K562 (cell line): ENCODE results near the gene PPP1R15B. TPM values are rescaled to one million over a fixed set of nuclear protein-coding genes. Genes with fewer than 3 reads are reported as not detected.

Source experiments
- ATAC-seq: fragments of 200-7000 bp; cut with Tn5 transposase; 3 replicates; pipeline ENCODE4 v1.9.1; 2020; ENCODE audit warnings: moderate library complexity
- BruUV-seq: library from RNA; stranded (reverse); fragments of 400-500 nt; replicated peaks from 2 replicates; lab custom pipeline; 2021; lab: Mats Ljungman, UMichigan
- CTCF ChIA-PET: fragments of 300-600 bp; formaldehyde crosslinking; extraction: SDS; loops from one replicate; lab custom pipeline; 2021; ENCODE audit warnings: low intra/inter-chr PET ratio; lab: Yijun Ruan, JAX
- POLR2A ChIA-PET: fragments of 300-600, 350-650 bp; sonication (Branson Sonifier 250); formaldehyde crosslinking; extraction: SDS; loops from one replicate; lab custom pipeline; 2021; ENCODE audit warnings: antibody characterized with exemption, inconsistent platforms; lab: Yijun Ruan, JAX
- DNase-seq, 4 experiments: peaks; one replicate each; pipeline versions ENCODE4 v3.0.0 to v3.0.0-alpha.2; 2011 to 2018; ENCODE audit warnings: low spot score in 3 of 4, mixed read lengths in 3 of 4; ENCODE audit errors: extremely low read depth in 1 of 4
- FAIRE-seq: peaks from 2 replicates; lab custom pipeline; 2011; peaks lifted over from hg19 to GRCh38; lab: Jason Lieb, UNC
- H2AFZ ChIP-seq: 2 replicates; pipeline ENCODE4 v1.6.0; 2011; ENCODE audit warnings: low read depth, low read length, control low read depth, inconsistent platforms
- H3K27ac ChIP-seq: fragments of 200-600 bp; 3 replicates; pipeline ENCODE4 v1.8.0; 2011; ENCODE audit warnings: low read depth, mild to moderate bottlenecking, control low read depth, inconsistent platforms, low read length, moderate library complexity, mixed read lengths; ENCODE audit errors: extremely low read depth
- H3K27me3 ChIP-seq, 2 experiments: fragments of 300-600 bp in 1 of 2; 2 replicates in 1 of 2; 3 replicates in 1 of 2; pipeline versions ENCODE4 v1.6.0 to v1.8.0; 2011; ENCODE audit warnings: inconsistent platforms in 2 of 2, low read length in 2 of 2, mild to moderate bottlenecking in 1 of 2, mixed read lengths in 1 of 2, moderate library complexity in 1 of 2; ENCODE audit not compliant: control insufficient read depth in 2 of 2, insufficient read depth in 2 of 2
- H3K36me3 ChIP-seq: fragments of 300-600 bp; 3 replicates; pipeline ENCODE4 v1.8.0; 2011; ENCODE audit warnings: mild to moderate bottlenecking, low read length, inconsistent platforms; ENCODE audit not compliant: control insufficient read depth, insufficient read depth
- H3K4me1 ChIP-seq, 2 experiments: fragments of 200-600 bp in 1 of 2; replicated peaks in 1 of 2; 2 replicates in 1 of 2; 3 replicates in 1 of 2; pipeline versions ENCODE4 v1.5.1 to v1.8.0; 2011; ENCODE audit warnings: inconsistent platforms in 2 of 2, low read length in 2 of 2, mild to moderate bottlenecking in 1 of 2, mixed read lengths in 1 of 2, moderate library complexity in 1 of 2; ENCODE audit not compliant: control insufficient read depth in 2 of 2, insufficient read depth in 2 of 2
- H3K4me2 ChIP-seq: 2 replicates; pipeline ENCODE4 v1.6.1; 2011; ENCODE audit warnings: low read length, control low read depth, inconsistent platforms, mixed read lengths; ENCODE audit not compliant: insufficient read depth
- H3K4me3 ChIP-seq: fragments of 200-600 bp; sonication (generic), shearing (Covaris generic); 2 replicates; pipeline ENCODE4 v1.5.1; 2016; ENCODE audit warnings: control low read depth, inconsistent platforms
- H3K79me2 ChIP-seq: fragments of 200-600 bp; 3 replicates; pipeline ENCODE4 v1.8.0; 2011; ENCODE audit warnings: low read length, inconsistent platforms; ENCODE audit not compliant: control insufficient read depth, insufficient read depth
- H3K9ac ChIP-seq, 2 experiments: 2 replicates each; pipeline versions ENCODE4 v1.6.0 to v1.6.1; 2011; ENCODE audit warnings: low read depth in 2 of 2, low read length in 2 of 2, control low read depth in 1 of 2, inconsistent platforms in 1 of 2, mild to moderate bottlenecking in 1 of 2, mixed read lengths in 1 of 2; ENCODE audit not compliant: insufficient read depth in 1 of 2
- H3K9me1 ChIP-seq: one replicate; pipeline ENCODE4 v1.6.0; 2011; ENCODE audit warnings: inconsistent platforms, mild to moderate bottlenecking, low read length, moderate library complexity; ENCODE audit not compliant: control insufficient read depth, insufficient read depth
- H3K9me3 ChIP-seq: replicated peaks from 2 replicates; pipeline ENCODE4 v1.5.1; 2011; ENCODE audit warnings: low read depth, low read length, inconsistent platforms; ENCODE audit not compliant: control insufficient read depth, insufficient read depth
- H4K20me1 ChIP-seq: replicated peaks from 2 replicates; pipeline ENCODE4 v1.6.1; 2011; ENCODE audit warnings: low read length, inconsistent platforms, mixed read lengths; ENCODE audit not compliant: control insufficient read depth, insufficient read depth
- EGR1 ChIP-seq: fragments of 450-650 bp; conservative IDR thresholded peaks from 2 replicates; pipeline ENCODE4 v1.6.1; 2017; ENCODE audit warnings: mild to moderate bottlenecking
- HNRNPH1 ChIP-seq: fragments of 200-400 bp; formaldehyde crosslinking; optimal IDR thresholded peaks from 2 replicates; pipeline ENCODE3; 2017; ENCODE audit warnings: low read depth, mild to moderate bottlenecking, low read length, moderate library complexity
- LARP7 ChIP-seq: fragments of 450-650 bp; IDR thresholded peaks from 2 replicates; pipeline ENCODE4 v1.6.1; 2016
- MCM3 ChIP-seq: fragments of 450-650 bp; IDR thresholded peaks from 2 replicates; pipeline ENCODE4 v1.6.1; 2016
- MLX ChIP-seq, 2 experiments: fragments of 450-650 bp in 1 of 2; sonication (generic) in 1 of 2; formaldehyde crosslinking; conservative IDR thresholded peaks; 2 replicates each; pipeline versions ENCODE4 v1.4.0 to v1.8.1; 2020 to 2022; ENCODE audit warnings: mild to moderate bottlenecking in 1 of 2, missing genetic modification reagents in 1 of 2
- SPI1 ChIP-seq: IDR thresholded peaks from 2 replicates; pipeline ENCODE4 v1.6.1; 2011; ENCODE audit warnings: low read depth, low read length, control low read depth, borderline replicate concordance
- SRF ChIP-seq, 2 experiments: fragments of 250-450, 450-650 bp in 1 of 2; sonication (Bioruptor Pico) in 1 of 2; sonication (generic) in 1 of 2; formaldehyde crosslinking; IDR thresholded peaks; 2 replicates each; pipeline versions ENCODE4 v1.5.0 to v1.5.1; 2020 to 2022; ENCODE audit warnings: mild to moderate bottlenecking in 1 of 2, missing genetic modification reagents in 1 of 2
- SRSF1 ChIP-seq: fragments of 200-400 bp; formaldehyde crosslinking; IDR thresholded peaks from 2 replicates; pipeline ENCODE4 v1.6.1; 2017; ENCODE audit warnings: mild to moderate bottlenecking, low read depth, low read length, moderate library complexity
- STAT5B ChIP-seq: fragments of 250-450 bp; sonication (Bioruptor Pico); IDR thresholded peaks from 2 replicates; pipeline ENCODE4 v1.8.0; 2021; ENCODE audit warnings: mild to moderate bottlenecking, inconsistent platforms
- TARDBP ChIP-seq: fragments of 450-650 bp; IDR thresholded peaks from 2 replicates; pipeline ENCODE4 v1.6.1; 2016
- TOE1 ChIP-seq, 2 experiments: fragments of 450-650 bp in 1 of 2; sonication (generic) in 1 of 2; formaldehyde crosslinking in 1 of 2; IDR thresholded peaks; 2 replicates each; pipeline versions ENCODE4 v1.7.1 to v1.8.0; 2016 to 2022; ENCODE audit warnings: borderline replicate concordance in 2 of 2, mild to moderate bottlenecking in 2 of 2, antibody characterized with exemption in 1 of 2, inconsistent platforms in 1 of 2, low read depth in 1 of 2, missing genetic modification reagents in 1 of 2, moderate library complexity in 1 of 2
- ZC3H4 ChIP-seq: sonication (generic); formaldehyde crosslinking; IDR thresholded peaks from 2 replicates; pipeline ENCODE4 v1.9.0; 2021; ENCODE audit warnings: missing genetic modification reagents, borderline replicate concordance
- WGBS: fragments of 100-300 bp; shearing (Covaris generic); methylation state at CpG from one replicate; pipeline ENCODE4 v1.1.6; 2016; ENCODE audit warnings: low coverage, mixed read lengths; ENCODE audit not compliant: insufficient coverage; ENCODE audit errors: missing lambda C conversion rate; 5-methylcytosine and 5-hydroxymethylcytosine counted together
- in situ Hi-C: fragments of 300-500 bp; cut with MboI; formaldehyde crosslinking; loops from 4 replicates; pipeline ENCODE4 v1.15.0; 2018; ENCODE audit warnings: inconsistent platforms, mixed read lengths
- intact Hi-C: fragments of 100-400 bp; cut with micrococcal nuclease; formaldehyde crosslinking; loops from 2 replicates; pipeline ENCODE4 v1.14.2; 2022
- polyA plus RNA-seq, 8 experiments: library from polyadenylated mRNA; depleted of rRNA in 4 of 8; stranded (reverse) in 5 of 8; unstranded in 3 of 8; fragments of >200 nt; fragmentation: Nextera tagmentation in 2 of 8; fragmentation: Illumina TruSeq in 1 of 8; extraction: Ambion mirVana in 2 of 8; extraction: Trizol in 1 of 8; gene quantifications; 2 replicates each; pipeline versions ENCODE4 v1.2.1 to v1.2.3, GENCODE V29; 2011 to 2014; ENCODE audit warnings: inconsistent platforms in 1 of 8, missing spikeins in 1 of 8
- total RNA-seq, 7 experiments: library from RNA; depleted of rRNA in 6 of 7; stranded (reverse); fragments of >200 nt in 6 of 7; fragmentation: Illumina TruSeq in 2 of 7; extraction: Trizol in 2 of 7; gene quantifications; 2 replicates each; pipeline versions ENCODE4 v1.2.1 to v1.2.3, GENCODE V29; 2011 to 2021; ENCODE audit warnings: low replicate concordance in 1 of 7
- TF ChIP-seq, protein P1 (sequence below): fragments of 250-450 bp; sonication (Bioruptor Pico); IDR thresholded peaks from 2 replicates; pipeline ENCODE4 v1.8.0; 2022; ENCODE audit warnings: inconsistent platforms
- TF ChIP-seq, protein P2 (sequence below): sonication (generic); formaldehyde crosslinking; IDR thresholded peaks from 2 replicates; pipeline ENCODE4 v1.8.0; 2023; ENCODE audit warnings: missing genetic modification reagents, mild to moderate bottlenecking, borderline replicate concordance

Gene PPP1R15B
- total and polyA plus RNA-seq, 9 of the 15 experiments (the other 6 are each of a cell fraction or from before 2014, with no cell fraction given), result 17.0 to 48.1 (median 30.8) TPM

- in situ Hi-C loops (loop anchor here (5.0 to 10.0 kb wide), 3 partner anchors 151 to 498 kb away; partner anchors contain the start of genes GOLT1A and SNRPE), intact Hi-C loops (loop anchor here (1.0 to 10.0 kb wide), 7 partner anchors 58 to 501 kb away; partner anchors contain the start of gene SNRPE)
- peak overlapping the region; percentile 50 to 87; a peak in 3 of 4 replicates for H3K9ac ChIP-seq
- 57% methylated on average over 11 of the region's 11 CpGs for WGBS
- H3K36me3 ChIP-seq, result no peaks in the 10 kb centered on the region
- no peaks in the 10 kb centered on the region for H3K9me3 ChIP-seq
- H3K27me3 ChIP-seq, result peaks cover 13 to 44% of the 10 kb centered on the region in 2 experiments; a peak in 4 of 5 replicates
- H3K79me2 ChIP-seq, result no peaks in the 10 kb centered on the region
- peak overlapping the region; percentile 90 for H3K4me2 ChIP-seq
- BruUV-seq, result no TSS peak
- H3K9me1 ChIP-seq, result no peaks in the 10 kb centered on the region
- peak overlapping the region; percentile 31; the same call in 2 of the 3 replicates for H3K27ac ChIP-seq
- CTCF ChIA-PET, result interaction anchor here (0.5 to 3.4 kb wide), 6 partner anchors 60 to 1043 kb away, joined by 3 to 44 read pairs (median 12); partner anchors contain the start of gene GOLT1A
- FAIRE-seq (no peak), DNase-seq (no peak), ATAC-seq (no peak; the same call in 2 of the 3 replicates)
- POLR2A ChIA-PET, result interaction anchor here (0.7 to 2.6 kb wide), 7 partner anchors 9 to 200 kb away, joined by 3 to 8 read pairs (median 4); no protein-coding TSS in a partner anchor
- H2AFZ ChIP-seq, result peak overlapping the region; percentile 96
- H3K4me1 ChIP-seq, result peaks cover 24 to 34% of the 10 kb centered on the region in 2 experiments
- H3K4me3 ChIP-seq, result peak overlapping the region; percentile 30; the same call in 1 of the 2 replicates
- no peaks in the 10 kb centered on the region for H4K20me1 ChIP-seq
- TF ChIP-seq SPI1 (no peak), MLX (CRISPR knock-in tag; conservative IDR thresholded peaks at IDR 0.05) (no peak), SRSF1 (no peak), HNRNPH1 (no peak), TARDBP (no peak), TOE1 (IDR thresholded peaks at IDR 0.05; ENCODE audit: borderline replicate concordance) (no peak), TOE1 (CRISPR knock-in tag; IDR thresholded peaks at IDR 0.05; ENCODE audit: borderline replicate concordance, low read depth) (no peak), ZC3H4 (CRISPR knock-in tag) (no peak), STAT5B (CRISPR knock-in tag) (no peak), LARP7 (no peak), EGR1 (no peak), MCM3 (no peak), SRF (CRISPR knock-in tag; IDR thresholded peaks at IDR 0.05) (0 out of 4 replicates have a peak, but pooled peaks of 1 of the 2 experiments have one; percentile 6)
- TF ChIP-seq, protein P1, sequence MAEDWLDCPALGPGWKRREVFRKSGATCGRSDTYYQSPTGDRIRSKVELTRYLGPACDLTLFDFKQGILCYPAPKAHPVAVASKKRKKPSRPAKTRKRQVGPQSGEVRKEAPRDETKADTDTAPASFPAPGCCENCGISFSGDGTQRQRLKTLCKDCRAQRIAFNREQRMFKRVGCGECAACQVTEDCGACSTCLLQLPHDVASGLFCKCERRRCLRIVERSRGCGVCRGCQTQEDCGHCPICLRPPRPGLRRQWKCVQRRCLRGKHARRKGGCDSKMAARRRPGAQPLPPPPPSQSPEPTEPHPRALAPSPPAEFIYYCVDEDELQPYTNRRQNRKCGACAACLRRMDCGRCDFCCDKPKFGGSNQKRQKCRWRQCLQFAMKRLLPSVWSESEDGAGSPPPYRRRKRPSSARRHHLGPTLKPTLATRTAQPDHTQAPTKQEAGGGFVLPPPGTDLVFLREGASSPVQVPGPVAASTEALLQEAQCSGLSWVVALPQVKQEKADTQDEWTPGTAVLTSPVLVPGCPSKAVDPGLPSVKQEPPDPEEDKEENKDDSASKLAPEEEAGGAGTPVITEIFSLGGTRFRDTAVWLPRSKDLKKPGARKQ (CRISPR knock-in tag), result no peak
- TF ChIP-seq, protein P2, sequence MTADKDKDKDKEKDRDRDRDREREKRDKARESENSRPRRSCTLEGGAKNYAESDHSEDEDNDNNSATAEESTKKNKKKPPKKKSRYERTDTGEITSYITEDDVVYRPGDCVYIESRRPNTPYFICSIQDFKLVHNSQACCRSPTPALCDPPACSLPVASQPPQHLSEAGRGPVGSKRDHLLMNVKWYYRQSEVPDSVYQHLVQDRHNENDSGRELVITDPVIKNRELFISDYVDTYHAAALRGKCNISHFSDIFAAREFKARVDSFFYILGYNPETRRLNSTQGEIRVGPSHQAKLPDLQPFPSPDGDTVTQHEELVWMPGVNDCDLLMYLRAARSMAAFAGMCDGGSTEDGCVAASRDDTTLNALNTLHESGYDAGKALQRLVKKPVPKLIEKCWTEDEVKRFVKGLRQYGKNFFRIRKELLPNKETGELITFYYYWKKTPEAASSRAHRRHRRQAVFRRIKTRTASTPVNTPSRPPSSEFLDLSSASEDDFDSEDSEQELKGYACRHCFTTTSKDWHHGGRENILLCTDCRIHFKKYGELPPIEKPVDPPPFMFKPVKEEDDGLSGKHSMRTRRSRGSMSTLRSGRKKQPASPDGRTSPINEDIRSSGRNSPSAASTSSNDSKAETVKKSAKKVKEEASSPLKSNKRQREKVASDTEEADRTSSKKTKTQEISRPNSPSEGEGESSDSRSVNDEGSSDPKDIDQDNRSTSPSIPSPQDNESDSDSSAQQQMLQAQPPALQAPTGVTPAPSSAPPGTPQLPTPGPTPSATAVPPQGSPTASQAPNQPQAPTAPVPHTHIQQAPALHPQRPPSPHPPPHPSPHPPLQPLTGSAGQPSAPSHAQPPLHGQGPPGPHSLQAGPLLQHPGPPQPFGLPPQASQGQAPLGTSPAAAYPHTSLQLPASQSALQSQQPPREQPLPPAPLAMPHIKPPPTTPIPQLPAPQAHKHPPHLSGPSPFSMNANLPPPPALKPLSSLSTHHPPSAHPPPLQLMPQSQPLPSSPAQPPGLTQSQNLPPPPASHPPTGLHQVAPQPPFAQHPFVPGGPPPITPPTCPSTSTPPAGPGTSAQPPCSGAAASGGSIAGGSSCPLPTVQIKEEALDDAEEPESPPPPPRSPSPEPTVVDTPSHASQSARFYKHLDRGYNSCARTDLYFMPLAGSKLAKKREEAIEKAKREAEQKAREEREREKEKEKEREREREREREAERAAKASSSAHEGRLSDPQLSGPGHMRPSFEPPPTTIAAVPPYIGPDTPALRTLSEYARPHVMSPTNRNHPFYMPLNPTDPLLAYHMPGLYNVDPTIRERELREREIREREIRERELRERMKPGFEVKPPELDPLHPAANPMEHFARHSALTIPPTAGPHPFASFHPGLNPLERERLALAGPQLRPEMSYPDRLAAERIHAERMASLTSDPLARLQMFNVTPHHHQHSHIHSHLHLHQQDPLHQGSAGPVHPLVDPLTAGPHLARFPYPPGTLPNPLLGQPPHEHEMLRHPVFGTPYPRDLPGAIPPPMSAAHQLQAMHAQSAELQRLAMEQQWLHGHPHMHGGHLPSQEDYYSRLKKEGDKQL (CRISPR knock-in tag), result 0 out of 2 replicates have a peak, but pooled peaks have one; percentile 27
Observed at GRCh38 chr1:204362984-204363334, 48.7 kb downstream of the PPP1R15B start.
